ENCODE data around the gene NOG.

DNA sequence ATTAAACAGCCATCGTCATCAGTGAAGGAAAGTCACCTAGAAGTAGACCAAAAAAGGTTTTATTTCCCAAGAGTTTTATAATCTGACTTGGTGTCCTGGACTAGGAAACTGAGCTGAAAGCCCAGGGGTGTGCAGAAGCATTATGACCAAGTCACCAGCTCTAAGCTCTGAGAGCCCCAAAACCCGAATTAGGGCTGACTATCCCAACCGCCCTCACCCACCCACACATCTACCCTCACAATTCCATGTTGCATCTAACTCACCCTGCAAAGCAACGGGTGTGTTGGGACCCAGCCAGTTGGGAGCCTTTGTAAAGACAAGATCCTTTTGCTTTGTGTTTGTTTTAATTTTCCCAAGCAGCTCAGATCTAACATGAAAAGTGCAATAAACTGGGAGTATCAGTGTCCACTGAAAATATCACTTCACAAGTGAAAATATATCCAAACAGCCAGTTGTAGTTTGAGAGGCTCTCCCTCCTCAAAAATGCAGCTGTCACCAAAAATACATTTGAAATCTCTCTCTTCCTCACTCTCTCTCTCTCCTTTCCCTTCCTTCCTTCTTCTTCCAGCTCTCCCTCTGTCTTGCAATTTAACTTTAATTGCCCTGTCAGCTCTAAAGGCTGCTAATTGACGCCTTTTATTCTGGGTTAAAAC lies 16.2 kb upstream of the NOG start:
- TF ChIP-seq, protein P1, sequence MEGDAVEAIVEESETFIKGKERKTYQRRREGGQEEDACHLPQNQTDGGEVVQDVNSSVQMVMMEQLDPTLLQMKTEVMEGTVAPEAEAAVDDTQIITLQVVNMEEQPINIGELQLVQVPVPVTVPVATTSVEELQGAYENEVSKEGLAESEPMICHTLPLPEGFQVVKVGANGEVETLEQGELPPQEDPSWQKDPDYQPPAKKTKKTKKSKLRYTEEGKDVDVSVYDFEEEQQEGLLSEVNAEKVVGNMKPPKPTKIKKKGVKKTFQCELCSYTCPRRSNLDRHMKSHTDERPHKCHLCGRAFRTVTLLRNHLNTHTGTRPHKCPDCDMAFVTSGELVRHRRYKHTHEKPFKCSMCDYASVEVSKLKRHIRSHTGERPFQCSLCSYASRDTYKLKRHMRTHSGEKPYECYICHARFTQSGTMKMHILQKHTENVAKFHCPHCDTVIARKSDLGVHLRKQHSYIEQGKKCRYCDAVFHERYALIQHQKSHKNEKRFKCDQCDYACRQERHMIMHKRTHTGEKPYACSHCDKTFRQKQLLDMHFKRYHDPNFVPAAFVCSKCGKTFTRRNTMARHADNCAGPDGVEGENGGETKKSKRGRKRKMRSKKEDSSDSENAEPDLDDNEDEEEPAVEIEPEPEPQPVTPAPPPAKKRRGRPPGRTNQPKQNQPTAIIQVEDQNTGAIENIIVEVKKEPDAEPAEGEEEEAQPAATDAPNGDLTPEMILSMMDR (IDR thresholded peaks at IDR 0.05; ENCODE audit: low read depth, low read length, poor library complexity, severe bottlenecking) = no peak
- TF ChIP-seq EZH2phosphoT487 (IDR thresholded peaks at IDR 0.05; ENCODE audit: borderline replicate concordance, low read length) = no peak
